MM.1S (cell line): ENCODE measurements around the gene TKT.

Experiments
- EZH2 ChIP-seq: fragments of 300-600 bp; sonication (generic); optimal IDR thresholded peaks from 2 replicates; pipeline ENCODE3; 2017; ENCODE audit warnings: low read depth, mild to moderate bottlenecking, antibody characterized with exemption, low read length, mixed read lengths
- EZH2phosphoT487 ChIP-seq: fragments of 300-600 bp; sonication (generic); IDR thresholded peaks from 2 replicates; pipeline ENCODE4 v1.6.1; 2018; ENCODE audit warnings: antibody characterized with exemption, low read length
- TF ChIP-seq, protein P1 (sequence below): fragments of 300-600 bp; sonication (generic); IDR thresholded peaks from 2 replicates; pipeline ENCODE4 v1.5.1; 2016; ENCODE audit warnings: antibody characterized with exemption, low read length, mixed read lengths

GRCh38 chr3:53217175-53217574 lies 38.6 kb downstream of the TKT start:
- TF ChIP-seq, protein P1, sequence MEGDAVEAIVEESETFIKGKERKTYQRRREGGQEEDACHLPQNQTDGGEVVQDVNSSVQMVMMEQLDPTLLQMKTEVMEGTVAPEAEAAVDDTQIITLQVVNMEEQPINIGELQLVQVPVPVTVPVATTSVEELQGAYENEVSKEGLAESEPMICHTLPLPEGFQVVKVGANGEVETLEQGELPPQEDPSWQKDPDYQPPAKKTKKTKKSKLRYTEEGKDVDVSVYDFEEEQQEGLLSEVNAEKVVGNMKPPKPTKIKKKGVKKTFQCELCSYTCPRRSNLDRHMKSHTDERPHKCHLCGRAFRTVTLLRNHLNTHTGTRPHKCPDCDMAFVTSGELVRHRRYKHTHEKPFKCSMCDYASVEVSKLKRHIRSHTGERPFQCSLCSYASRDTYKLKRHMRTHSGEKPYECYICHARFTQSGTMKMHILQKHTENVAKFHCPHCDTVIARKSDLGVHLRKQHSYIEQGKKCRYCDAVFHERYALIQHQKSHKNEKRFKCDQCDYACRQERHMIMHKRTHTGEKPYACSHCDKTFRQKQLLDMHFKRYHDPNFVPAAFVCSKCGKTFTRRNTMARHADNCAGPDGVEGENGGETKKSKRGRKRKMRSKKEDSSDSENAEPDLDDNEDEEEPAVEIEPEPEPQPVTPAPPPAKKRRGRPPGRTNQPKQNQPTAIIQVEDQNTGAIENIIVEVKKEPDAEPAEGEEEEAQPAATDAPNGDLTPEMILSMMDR, result no peak
- no peak for TF ChIP-seq EZH2phosphoT487
- no peak for TF ChIP-seq EZH2
